ENCODE data around the gene HNRNPLL. TPM values are rescaled to one million over a fixed set of nuclear protein-coding genes. Genes with fewer than 3 reads are reported as not detected.
A peak's percentile ranks its signal among the peaks of the same experiment; 100 is the strongest.

HNRNPLL gene
- total RNA-seq, 1 experiment from 2014 or later: 57.7 TPM

DNA sequence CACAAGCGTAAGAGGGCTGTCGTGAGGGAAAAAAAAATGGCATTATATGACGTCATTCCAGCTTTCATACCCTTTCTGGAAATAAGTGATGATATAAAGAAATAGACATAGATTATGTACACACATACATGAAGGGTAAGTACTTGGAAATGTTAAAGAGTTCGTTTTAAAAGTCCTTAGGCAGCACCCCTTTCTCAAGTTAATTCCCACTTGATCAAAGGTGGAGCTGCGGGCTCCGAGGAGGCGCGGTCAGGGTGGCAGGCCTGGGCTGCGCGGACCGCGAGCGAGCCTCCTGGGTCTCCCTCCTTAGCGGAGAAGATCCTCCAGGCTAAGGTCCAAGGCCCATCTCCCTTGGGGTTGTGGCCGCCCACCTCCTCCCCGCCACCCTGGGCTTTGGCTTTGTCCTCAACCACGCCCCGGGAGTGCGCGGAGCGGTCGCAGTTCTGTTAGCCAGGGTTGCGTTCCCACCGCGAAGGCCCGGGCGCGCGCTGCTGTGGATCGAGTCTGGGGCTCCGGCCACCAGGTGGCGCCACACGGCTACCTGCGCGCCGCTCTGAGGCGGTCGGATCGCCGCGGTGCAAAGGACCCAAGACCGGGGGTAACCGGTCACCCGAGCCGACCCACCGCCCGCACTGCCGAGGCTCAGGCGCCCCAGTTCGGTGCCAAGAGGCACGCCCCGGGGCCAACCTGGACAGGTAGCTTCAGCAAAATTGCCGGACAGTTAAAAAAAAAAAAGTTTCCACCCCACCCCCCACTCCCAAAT, 66.8 kb downstream of the HNRNPLL start:
- CTCF ChIA-PET: interaction anchor here (0.5 to 3.0 kb wide), 43 partner anchors 10 to 549 kb away, joined by 3 to 12 read pairs (median 4); no protein-coding TSS in a partner anchor
- TF ChIP-seq, protein P1, sequence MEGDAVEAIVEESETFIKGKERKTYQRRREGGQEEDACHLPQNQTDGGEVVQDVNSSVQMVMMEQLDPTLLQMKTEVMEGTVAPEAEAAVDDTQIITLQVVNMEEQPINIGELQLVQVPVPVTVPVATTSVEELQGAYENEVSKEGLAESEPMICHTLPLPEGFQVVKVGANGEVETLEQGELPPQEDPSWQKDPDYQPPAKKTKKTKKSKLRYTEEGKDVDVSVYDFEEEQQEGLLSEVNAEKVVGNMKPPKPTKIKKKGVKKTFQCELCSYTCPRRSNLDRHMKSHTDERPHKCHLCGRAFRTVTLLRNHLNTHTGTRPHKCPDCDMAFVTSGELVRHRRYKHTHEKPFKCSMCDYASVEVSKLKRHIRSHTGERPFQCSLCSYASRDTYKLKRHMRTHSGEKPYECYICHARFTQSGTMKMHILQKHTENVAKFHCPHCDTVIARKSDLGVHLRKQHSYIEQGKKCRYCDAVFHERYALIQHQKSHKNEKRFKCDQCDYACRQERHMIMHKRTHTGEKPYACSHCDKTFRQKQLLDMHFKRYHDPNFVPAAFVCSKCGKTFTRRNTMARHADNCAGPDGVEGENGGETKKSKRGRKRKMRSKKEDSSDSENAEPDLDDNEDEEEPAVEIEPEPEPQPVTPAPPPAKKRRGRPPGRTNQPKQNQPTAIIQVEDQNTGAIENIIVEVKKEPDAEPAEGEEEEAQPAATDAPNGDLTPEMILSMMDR (IDR thresholded peaks at IDR 0.05; ENCODE audit: unreplicated experiment): peak; percentile 80
- H3K27ac Mint-ChIP-seq (ENCODE audit: low read depth, unreplicated experiment): no peak overlapping the region
- H3K4me3 Mint-ChIP-seq (ENCODE audit: unreplicated experiment): peak overlapping the region; percentile 47
- peak; percentile 66 for DNase-seq (ENCODE audit: unreplicated experiment)
- no peaks in the 10 kb centered on the region for H3K27me3 Mint-ChIP-seq (ENCODE audit: insufficient read depth, unreplicated experiment)
- no peaks in the 10 kb centered on the region for H3K9me3 Mint-ChIP-seq (ENCODE audit: unreplicated experiment)
- H3K4me1 Mint-ChIP-seq (ENCODE audit: insufficient read depth, unreplicated experiment): no peaks in the 10 kb centered on the region
- H3K36me3 Mint-ChIP-seq (ENCODE audit: insufficient read depth, unreplicated experiment): peaks cover 15% of the 10 kb centered on the region
- no TSS peak for BruUV-seq (replicated peaks)
- intact Hi-C loops (cut with micrococcal nuclease): loop anchor here (5.0 kb wide), 3 partner anchors 46 to 206 kb away; no protein-coding TSS in a partner anchor
- POLR2A ChIA-PET: interaction anchor here (0.6 to 1.2 kb wide), 4 partner anchors 8 to 426 kb away, joined by 3 to 4 read pairs (median 3); partner anchors contain the start of gene SRSF7

DNA sequence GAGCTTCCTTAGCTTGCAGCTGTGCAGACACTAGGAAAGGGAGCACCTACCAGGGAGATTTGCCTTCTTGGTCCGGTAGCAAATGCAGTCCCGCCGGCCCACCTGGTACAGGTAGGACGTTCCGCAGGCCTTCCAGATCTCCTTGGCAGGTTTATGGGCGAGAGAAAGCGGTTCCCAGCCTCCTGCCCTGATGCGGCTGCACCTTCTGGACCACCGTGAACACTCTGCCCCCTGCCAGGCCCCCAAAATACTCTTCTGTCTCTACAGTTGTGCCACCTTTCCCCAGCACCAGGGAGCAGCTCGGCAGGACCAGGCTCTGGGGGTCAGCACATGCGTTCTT, 67.4 kb downstream of the HNRNPLL start:
- intact Hi-C loops (cut with micrococcal nuclease): loop anchor here (5.0 kb wide), 3 partner anchors 47 to 207 kb away; no protein-coding TSS in a partner anchor
- no peak for DNase-seq (ENCODE audit: unreplicated experiment)
- TF ChIP-seq, protein P1 (IDR thresholded peaks at IDR 0.05; ENCODE audit: unreplicated experiment): no peak
- no peaks in the 10 kb centered on the region for H3K27me3 Mint-ChIP-seq (ENCODE audit: insufficient read depth, unreplicated experiment)
- H3K9me3 Mint-ChIP-seq (ENCODE audit: unreplicated experiment): no peaks in the 10 kb centered on the region
- peaks cover 15% of the 10 kb centered on the region for H3K36me3 Mint-ChIP-seq (ENCODE audit: insufficient read depth, unreplicated experiment)
- no peak overlapping the region for H3K4me3 Mint-ChIP-seq (ENCODE audit: unreplicated experiment)
- no TSS peak for BruUV-seq (replicated peaks)
- H3K4me1 Mint-ChIP-seq (ENCODE audit: insufficient read depth, unreplicated experiment): no peaks in the 10 kb centered on the region
- ChIA-PET CTCF (interaction anchor here (0.8 to 3.0 kb wide), 14 partner anchors 12 to 241 kb away, joined by 3 to 12 read pairs (median 5); no protein-coding TSS in a partner anchor), POLR2A (interaction anchor here (0.9 to 1.2 kb wide), 2 partner anchors 161 to 216 kb away, joined by 3 to 4 read pairs; partner anchors contain the start of gene SRSF7)
- no peak overlapping the region for H3K27ac Mint-ChIP-seq (ENCODE audit: low read depth, unreplicated experiment)

DNA sequence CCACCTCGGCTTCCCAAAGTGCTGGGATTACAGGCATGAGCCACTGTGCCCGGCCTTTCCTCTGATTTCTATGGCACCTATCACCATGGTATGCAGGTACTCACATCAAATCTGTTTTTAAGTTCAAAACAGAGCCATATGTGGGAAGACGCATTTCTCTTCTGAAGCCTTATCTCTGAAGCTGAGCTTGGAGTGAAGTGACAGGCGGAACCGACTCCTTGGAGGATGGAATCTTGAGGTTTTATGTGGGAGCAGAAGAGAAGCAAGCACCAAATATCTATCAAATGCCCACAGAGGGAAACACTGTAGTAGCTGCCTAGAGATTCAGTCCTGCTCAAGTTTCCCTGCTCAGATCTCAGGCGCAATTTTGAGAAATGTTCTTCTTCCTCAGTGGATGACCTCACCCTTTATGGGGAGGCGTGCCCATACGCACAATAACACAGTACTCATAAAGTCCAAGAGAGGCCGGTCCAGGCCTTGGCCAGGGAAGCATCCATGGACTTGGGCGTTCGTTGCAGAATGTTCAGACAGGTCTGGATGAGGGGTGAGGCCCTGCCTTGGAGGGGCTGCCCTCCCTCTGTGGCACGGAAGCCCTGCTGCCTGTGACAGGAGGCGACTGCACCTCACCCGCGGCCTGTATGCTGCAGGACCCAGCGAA, 67.9 kb downstream of the HNRNPLL start:
- no TSS peak for BruUV-seq (replicated peaks)
- Mint-ChIP-seq H3K4me1 (ENCODE audit: insufficient read depth, unreplicated experiment) (no peaks in the 10 kb centered on the region), H3K4me3 (ENCODE audit: unreplicated experiment) (no peak overlapping the region), H3K36me3 (ENCODE audit: insufficient read depth, unreplicated experiment) (peaks cover 15% of the 10 kb centered on the region), H3K9me3 (ENCODE audit: unreplicated experiment) (no peaks in the 10 kb centered on the region), H3K27me3 (ENCODE audit: insufficient read depth, unreplicated experiment) (no peaks in the 10 kb centered on the region), H3K27ac (ENCODE audit: low read depth, unreplicated experiment) (no peak overlapping the region)
- ChIA-PET CTCF (interaction anchor here (0.6 to 3.0 kb wide), 18 partner anchors 13 to 241 kb away, joined by 3 to 12 read pairs (median 5); no protein-coding TSS in a partner anchor), POLR2A (interaction anchor here (0.9 kb wide), 1 partner anchor 216 kb away, joined by 3 read pairs; the partner anchor contains the start of gene SRSF7)
- no peak for DNase-seq (ENCODE audit: unreplicated experiment)
- intact Hi-C loops (cut with micrococcal nuclease): loop anchor here (5.0 kb wide), 3 partner anchors 47 to 207 kb away; no protein-coding TSS in a partner anchor
- TF ChIP-seq, protein P1 (IDR thresholded peaks at IDR 0.05; ENCODE audit: unreplicated experiment): no peak

Measured in MCF 10A (cell line).